Chondrocyte (in vitro differentiated cells): ENCODE data around the gene SFSWAP. TPM values are rescaled to one million over a fixed set of nuclear protein-coding genes. Genes with fewer than 3 reads are reported as not detected.
A peak's percentile ranks its signal among the peaks of the same experiment; 100 is the strongest.
"Not testable (repeated sequence)": the region's sequence is repeated elsewhere in the genome, so short reads cannot be mapped to it uniquely, and the experiment has no call there.

ENCODE experiments used
- DNase-seq: peaks from one replicate; pipeline ENCODE4 v3.0.0; 2021; ENCODE audit warnings: mixed read lengths, low spot score
- H3K27ac Mint-ChIP-seq: one replicate; pipeline ENCODE4 v1.8.0; 2021; ENCODE audit warnings: mild to moderate bottlenecking, moderate library complexity, mixed read lengths; ENCODE audit not compliant: unreplicated experiment
- H3K27me3 Mint-ChIP-seq: 2 replicates; pipeline ENCODE4 v1.8.0; 2021; ENCODE audit warnings: low read depth, mixed read lengths
- H3K36me3 Mint-ChIP-seq: 2 replicates; pipeline ENCODE4 v1.8.0; 2021; ENCODE audit warnings: low read depth, mixed read lengths
- H3K4me1 Mint-ChIP-seq: 2 replicates; pipeline ENCODE4 v1.8.0; 2021; ENCODE audit warnings: low read depth, mild to moderate bottlenecking, mixed read lengths
- H3K4me3 Mint-ChIP-seq: one replicate; pipeline ENCODE4 v1.8.0; 2021; ENCODE audit warnings: mild to moderate bottlenecking, moderate library complexity, mixed read lengths; ENCODE audit not compliant: unreplicated experiment
- H3K9me3 Mint-ChIP-seq: 2 replicates; pipeline ENCODE4 v1.8.0; 2021; ENCODE audit warnings: low read depth, mixed read lengths
- total RNA-seq: library from RNA; stranded (reverse); gene quantifications from 3 replicates; pipeline ENCODE4 v1.2.1, GENCODE V29; 2021
- TF ChIP-seq, protein P1 (sequence below): fragments of 200-600 bp; sonication (generic); IDR thresholded peaks from 2 replicates; pipeline ENCODE4 v1.5.0; 2021; ENCODE audit warnings: antibody characterized with exemption, mild to moderate bottlenecking, moderate library complexity

SFSWAP gene
- total RNA-seq, 1 donor from 2014 or later = 33.0 TPM

GRCh38 chr12:131675126-131676080 lies 35.5 kb upstream of the SFSWAP start:
- Mint-ChIP-seq H3K9me3 (peaks cover 5% of the 10 kb centered on the region), H3K4me1 (no peaks in the 10 kb centered on the region), H3K36me3 (peaks cover 2% of the 10 kb centered on the region), H3K4me3 (no peak overlapping the region), H3K27ac (no peak overlapping the region), H3K27me3 (peaks cover 18% of the 10 kb centered on the region)
- no peak for DNase-seq
- TF ChIP-seq, protein P1, sequence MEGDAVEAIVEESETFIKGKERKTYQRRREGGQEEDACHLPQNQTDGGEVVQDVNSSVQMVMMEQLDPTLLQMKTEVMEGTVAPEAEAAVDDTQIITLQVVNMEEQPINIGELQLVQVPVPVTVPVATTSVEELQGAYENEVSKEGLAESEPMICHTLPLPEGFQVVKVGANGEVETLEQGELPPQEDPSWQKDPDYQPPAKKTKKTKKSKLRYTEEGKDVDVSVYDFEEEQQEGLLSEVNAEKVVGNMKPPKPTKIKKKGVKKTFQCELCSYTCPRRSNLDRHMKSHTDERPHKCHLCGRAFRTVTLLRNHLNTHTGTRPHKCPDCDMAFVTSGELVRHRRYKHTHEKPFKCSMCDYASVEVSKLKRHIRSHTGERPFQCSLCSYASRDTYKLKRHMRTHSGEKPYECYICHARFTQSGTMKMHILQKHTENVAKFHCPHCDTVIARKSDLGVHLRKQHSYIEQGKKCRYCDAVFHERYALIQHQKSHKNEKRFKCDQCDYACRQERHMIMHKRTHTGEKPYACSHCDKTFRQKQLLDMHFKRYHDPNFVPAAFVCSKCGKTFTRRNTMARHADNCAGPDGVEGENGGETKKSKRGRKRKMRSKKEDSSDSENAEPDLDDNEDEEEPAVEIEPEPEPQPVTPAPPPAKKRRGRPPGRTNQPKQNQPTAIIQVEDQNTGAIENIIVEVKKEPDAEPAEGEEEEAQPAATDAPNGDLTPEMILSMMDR = no peak

- H3K36me3 Mint-ChIP-seq = peaks cover 2% of the 10 kb centered on the region
- no peak for DNase-seq
- no peaks in the 10 kb centered on the region for H3K4me1 Mint-ChIP-seq
- H3K27ac Mint-ChIP-seq = no peak overlapping the region
- no peak overlapping the region for H3K4me3 Mint-ChIP-seq
- TF ChIP-seq, protein P1 = no peak
- peaks cover 15% of the 10 kb centered on the region for H3K27me3 Mint-ChIP-seq
- peaks cover 5% of the 10 kb centered on the region for H3K9me3 Mint-ChIP-seq
Observed at GRCh38 chr12:131676544-131676943, 34.3 kb upstream of the SFSWAP start.

GRCh38 chr12:131677067-131677466 lies 33.8 kb upstream of the SFSWAP start:
- peaks cover 20% of the 10 kb centered on the region for H3K27me3 Mint-ChIP-seq
- not testable (repeated sequence) for H3K36me3 Mint-ChIP-seq, H3K9me3 Mint-ChIP-seq, H3K4me1 Mint-ChIP-seq, H3K4me3 Mint-ChIP-seq, H3K27ac Mint-ChIP-seq, DNase-seq

- H3K27me3 Mint-ChIP-seq = peaks cover 20% of the 10 kb centered on the region
- H3K9me3 Mint-ChIP-seq = peaks cover 5% of the 10 kb centered on the region
- DNase-seq = no peak
- no peak overlapping the region for H3K27ac Mint-ChIP-seq
- TF ChIP-seq, protein P1 = no peak
- peaks cover 2% of the 10 kb centered on the region for H3K36me3 Mint-ChIP-seq
- H3K4me1 Mint-ChIP-seq = no peaks in the 10 kb centered on the region
- H3K4me3 Mint-ChIP-seq = no peak overlapping the region
Observed at GRCh38 chr12:131677699-131678098, 33.2 kb upstream of the SFSWAP start.

GRCh38 chr12:131678389-131679181 lies 32.3 kb upstream of the SFSWAP start:
- not testable (repeated sequence) for H3K9me3 Mint-ChIP-seq, H3K4me1 Mint-ChIP-seq, H3K36me3 Mint-ChIP-seq, H3K4me3 Mint-ChIP-seq
- Mint-ChIP-seq H3K27me3 (peaks cover 24% of the 10 kb centered on the region), H3K27ac (peak overlapping the region; percentile 46)
- DNase-seq = peak; percentile 81

GRCh38 chr12:131679186-131679585 lies 31.7 kb upstream of the SFSWAP start:
- not testable (repeated sequence) for H3K4me1 Mint-ChIP-seq, H3K9me3 Mint-ChIP-seq, H3K36me3 Mint-ChIP-seq, H3K4me3 Mint-ChIP-seq
- Mint-ChIP-seq H3K27me3 (peaks cover 24% of the 10 kb centered on the region), H3K27ac (peak overlapping the region; percentile 46)
- DNase-seq = peak; percentile 79

- not testable (repeated sequence) for DNase-seq, H3K4me3 Mint-ChIP-seq, H3K4me1 Mint-ChIP-seq, H3K36me3 Mint-ChIP-seq, H3K9me3 Mint-ChIP-seq, H3K27ac Mint-ChIP-seq
- H3K27me3 Mint-ChIP-seq = peaks cover 24% of the 10 kb centered on the region
Observed at GRCh38 chr12:131679816-131680215, 31.1 kb upstream of the SFSWAP start.

GRCh38 chr12:131680392-131681256 lies 30.3 kb upstream of the SFSWAP start:
- H3K36me3 Mint-ChIP-seq, H3K4me1 Mint-ChIP-seq, H3K27ac Mint-ChIP-seq, DNase-seq, H3K9me3 Mint-ChIP-seq, H3K4me3 Mint-ChIP-seq: not testable (repeated sequence)
- peaks cover 22% of the 10 kb centered on the region for H3K27me3 Mint-ChIP-seq
